HCT116 (cell line): ENCODE measurements around the gene PRKD2. TPM values are rescaled to one million over a fixed set of nuclear protein-coding genes. Genes with fewer than 3 reads are reported as not detected.

Source experiments
- ATAC-seq: fragments of 200-7000 bp; cut with Tn5 transposase; 2 replicates; pipeline ENCODE4 v1.9.1; 2020; ENCODE audit warnings: mild to moderate bottlenecking, moderate library complexity
- BruUV-seq: library from RNA; stranded (reverse); fragments of 400-500 nt; replicated peaks from 2 replicates; lab custom pipeline; 2021; lab: Mats Ljungman, UMichigan
- CTCF ChIA-PET: fragments of 300-600 bp; sonication (Branson Sonifier 250); formaldehyde crosslinking; loops from one replicate; lab custom pipeline; 2021; ENCODE audit warnings: antibody characterized with exemption; lab: Charles Lee
- POLR2A ChIA-PET: fragments of 300-600, 350-600 bp; sonication (Branson Sonifier 250); formaldehyde crosslinking; loops from one replicate; lab custom pipeline; 2021; ENCODE audit warnings: antibody characterized with exemption; lab: Charles Lee
- RAD21 ChIA-PET, 2 experiments: fragments of 300-600 bp; sonication (Branson Sonifier 250); formaldehyde crosslinking; loops; one replicate each; lab custom pipeline; 2023; ENCODE audit warnings: low total read pairs in 2 of 2; ENCODE audit not compliant: uncharacterized antibody in 2 of 2, unreplicated experiment in 2 of 2, low non-redundant PET in 1 of 2; lab: Charles Lee
- DNase-seq: peaks from one replicate; pipeline ENCODE4 v3.0.0-alpha.2; 2010; ENCODE audit warnings: low read depth, low spot score
- H2AFZ ChIP-seq: fragments of 200-600 bp; shearing (Covaris generic), sonication (generic); 2 replicates; pipeline ENCODE4 v1.6.1; 2017; ENCODE audit warnings: low read depth, mixed run types, mixed read lengths, antibody characterized with exemption, low read length; ENCODE audit not compliant: poor library complexity, severe bottlenecking
- H3K27ac ChIP-seq: 2 replicates; pipeline ENCODE4 v1.5.1; 2012; ENCODE audit warnings: low read depth, low read length
- H3K27me3 ChIP-seq: fragments of 200-600 bp; sonication (generic); 2 replicates; pipeline ENCODE4 v1.6.1; 2016; ENCODE audit warnings: mixed run types, low read length, mixed read lengths; ENCODE audit not compliant: insufficient read depth
- H3K36me3 ChIP-seq, 2 experiments: fragments of 200-500 bp in 1 of 2; fragments of 200-600 bp in 1 of 2; sonication (Bioruptor generic) in 1 of 2; sonication (generic) in 1 of 2; 2 replicates each; pipeline versions ENCODE4 v1.5.1 to v1.6.1; 2014 to 2016; ENCODE audit warnings: low read length in 2 of 2, inconsistent platforms in 1 of 2, mixed read lengths in 1 of 2, mixed run types in 1 of 2; ENCODE audit not compliant: insufficient read depth in 2 of 2, control insufficient read depth in 1 of 2
- H3K4me1 ChIP-seq, 2 experiments: fragments of 200-600 bp in 1 of 2; sonication (generic) in 1 of 2; 2 replicates each; pipeline versions ENCODE4 v1.5.1 to v1.6.1; 2012 to 2017; ENCODE audit warnings: low read length in 2 of 2, inconsistent platforms in 1 of 2, mild to moderate bottlenecking in 1 of 2, mixed read lengths in 1 of 2, mixed run types in 1 of 2, moderate library complexity in 1 of 2; ENCODE audit not compliant: insufficient read depth in 2 of 2, control insufficient read depth in 1 of 2
- H3K4me2 ChIP-seq: fragments of 200-600 bp; sonication (generic); 2 replicates; pipeline ENCODE4 v1.6.1; 2017; ENCODE audit warnings: mixed run types, low read length, mixed read lengths
- H3K4me3 ChIP-seq, 2 experiments: fragments of 200-600 bp in 1 of 2; sonication (generic) in 1 of 2; replicated peaks in 1 of 2; 2 replicates each; pipeline ENCODE4 v1.5.1; 2011 to 2016; ENCODE audit warnings: low read length in 2 of 2, control low read depth in 1 of 2, low read depth in 1 of 2, mild to moderate bottlenecking in 1 of 2, mixed read lengths in 1 of 2, mixed run types in 1 of 2
- H3K79me2 ChIP-seq: fragments of 200-600 bp; sonication (generic); 2 replicates; pipeline ENCODE4 v1.6.1; 2017; ENCODE audit warnings: mild to moderate bottlenecking, mixed run types, low read length, moderate library complexity, mixed read lengths; ENCODE audit not compliant: insufficient read depth
- H3K9ac ChIP-seq: fragments of 200-600 bp; sonication (generic); 2 replicates; pipeline ENCODE4 v1.6.1; 2016; ENCODE audit warnings: low read length, mixed read lengths
- H3K9me2 ChIP-seq: fragments of 200-600 bp; sonication (generic), shearing (Covaris generic); 2 replicates; pipeline ENCODE4 v1.6.1; 2017; ENCODE audit warnings: mixed run types, mild to moderate bottlenecking, moderate library complexity; ENCODE audit not compliant: insufficient read depth
- H3K9me3 ChIP-seq, 2 experiments: fragments of 200-500 bp in 1 of 2; fragments of 200-600 bp in 1 of 2; sonication (Bioruptor generic) in 1 of 2; sonication (generic) in 1 of 2; 2 replicates each; pipeline ENCODE4 v1.6.1; 2014 to 2017; ENCODE audit warnings: low read length in 2 of 2, mixed read lengths in 2 of 2, inconsistent platforms in 1 of 2, low read depth in 1 of 2, mild to moderate bottlenecking in 1 of 2, mixed run types in 1 of 2, moderate library complexity in 1 of 2; ENCODE audit not compliant: control insufficient read depth in 1 of 2, insufficient read depth in 1 of 2
- H4K20me1 ChIP-seq: fragments of 200-600 bp; sonication (generic), shearing (Covaris generic); 2 replicates; pipeline ENCODE4 v1.6.1; 2017; ENCODE audit warnings: mixed run types, mild to moderate bottlenecking, moderate library complexity; ENCODE audit not compliant: insufficient read depth
- ATF3 ChIP-seq: IDR thresholded peaks from 2 replicates; pipeline ENCODE4 v1.6.1; 2012
- CEBPB ChIP-seq: IDR thresholded peaks from 2 replicates; pipeline ENCODE4 v1.6.1; 2012; ENCODE audit warnings: low read depth
- CTCF ChIP-seq, 3 experiments: fragments of 200-600 bp in 1 of 3; sonication (generic) in 1 of 3; IDR thresholded peaks in 2 of 3; conservative IDR thresholded peaks in 1 of 3; 2 replicates each; pipeline ENCODE4 v1.5.1; 2012 to 2017; ENCODE audit warnings: low read depth in 2 of 3, low read length in 2 of 3, antibody characterized with exemption in 1 of 3, borderline replicate concordance in 1 of 3, control low read depth in 1 of 3, mild to moderate bottlenecking in 1 of 3, mixed read lengths in 1 of 3, mixed run types in 1 of 3, moderate library complexity in 1 of 3; ENCODE audit not compliant: insufficient read depth in 1 of 3
- EGR1 ChIP-seq: IDR thresholded peaks from 2 replicates; pipeline ENCODE4 v1.6.1; 2012; ENCODE audit warnings: low read depth
- ELF1 ChIP-seq: IDR thresholded peaks from 2 replicates; pipeline ENCODE4 v1.6.1; 2012; ENCODE audit warnings: low read depth, borderline replicate concordance
- EZH2 ChIP-seq: fragments of 200-600 bp; sonication (generic); IDR thresholded peaks from 2 replicates; pipeline ENCODE4 v1.6.1; 2017; ENCODE audit warnings: antibody characterized with exemption, mixed run types
- FOSL1 ChIP-seq: IDR thresholded peaks from 2 replicates; pipeline ENCODE4 v1.6.1; 2012; ENCODE audit warnings: low read depth
- JUND ChIP-seq: IDR thresholded peaks from 2 replicates; pipeline ENCODE4 v1.6.1; 2012
- MAX ChIP-seq: IDR thresholded peaks from 2 replicates; pipeline ENCODE4 v1.6.1; 2012
- POLR2A ChIP-seq: IDR thresholded peaks from 2 replicates; pipeline ENCODE4 v1.7.0; 2011; ENCODE audit warnings: borderline replicate concordance; ENCODE audit not compliant: insufficient read depth, insufficient read length; ENCODE audit errors: extremely low read depth
- RAD21 ChIP-seq: IDR thresholded peaks from 2 replicates; pipeline ENCODE4 v1.6.1; 2012; ENCODE audit warnings: low read depth, mild to moderate bottlenecking
- REST ChIP-seq: IDR thresholded peaks from 2 replicates; pipeline ENCODE4 v1.6.1; 2012; ENCODE audit warnings: low read depth
- SIN3A ChIP-seq: IDR thresholded peaks from 2 replicates; pipeline ENCODE4 v1.6.1; 2012; ENCODE audit warnings: low read depth
- SP1 ChIP-seq: IDR thresholded peaks from 2 replicates; pipeline ENCODE4 v1.6.1; 2012; ENCODE audit warnings: low read depth
- SRF ChIP-seq: IDR thresholded peaks from 2 replicates; pipeline ENCODE4 v1.6.1; 2012; ENCODE audit warnings: low read depth
- ZBTB33 ChIP-seq: IDR thresholded peaks from 2 replicates; pipeline ENCODE4 v1.6.1; 2011; ENCODE audit warnings: mild to moderate bottlenecking, low read length, moderate library complexity; ENCODE audit not compliant: insufficient replicate concordance; ENCODE audit errors: extremely low read depth
- ZFX ChIP-seq: fragments of 450-650 bp; IDR thresholded peaks from 2 replicates; pipeline ENCODE4 v1.6.1; 2017
- intact Hi-C: fragments of 100-400 bp; cut with micrococcal nuclease; formaldehyde crosslinking; loops from 2 replicates; pipeline ENCODE4 v1.10.0; 2022
- total RNA-seq: library from RNA; stranded (reverse); gene quantifications from one replicate; pipeline ENCODE4 v1.2.1, GENCODE V29; 2021; ENCODE audit not compliant: unreplicated experiment

PRKD2 gene
- total RNA-seq, 1 experiment from 2014 or later, result 73.5 TPM

GRCh38 chr19:46736531-46737297 lies 19.8 kb upstream of the PRKD2 start:
- H3K4me2 ChIP-seq, result no peak overlapping the region
- ATAC-seq, result no peak; the same call in 1 of the 2 replicates
- TF ChIP-seq RAD21, result no peak
- TF ChIP-seq ATF3, result no peak
- TF ChIP-seq ZFX, result no peak
- no peak for TF ChIP-seq POLR2A
- no peak for TF ChIP-seq SP1
- TF ChIP-seq CTCF (IDR thresholded peaks at IDR 0.05 in 2 of 3, conservative IDR thresholded peaks at IDR 0.05 in 1 of 3; ENCODE audit: borderline replicate concordance in 1 of 3, insufficient read depth in 1 of 3, low read depth in 2 of 3, low read length in 2 of 3), result no peak
- TF ChIP-seq FOSL1, result no peak
- no peak for TF ChIP-seq ELF1
- no peak for TF ChIP-seq ZBTB33
- TF ChIP-seq MAX, result no peak
- TF ChIP-seq EGR1, result no peak
- no peak for TF ChIP-seq EZH2
- TF ChIP-seq JUND, result no peak
- no peak for TF ChIP-seq SIN3A
- TF ChIP-seq CEBPB, result no peak
- TF ChIP-seq SRF, result no peak
- TF ChIP-seq REST, result no peak

More at GRCh38 chr19:46736531-46737297, 19.8 kb upstream of the PRKD2 start:
- no peaks in the 10 kb centered on the region for H3K9me2 ChIP-seq
- H4K20me1 ChIP-seq, result peaks cover 18% of the 10 kb centered on the region; the same call in 1 of the 2 replicates
- H3K9ac ChIP-seq, result no peak overlapping the region
- no peak overlapping the region for H3K27ac ChIP-seq
- no peak for DNase-seq
- POLR2A ChIA-PET, result no interaction called here
- H3K79me2 ChIP-seq, result peaks cover 93% of the 10 kb centered on the region
- H3K36me3 ChIP-seq, result peaks cover 39 to 44% of the 10 kb centered on the region in 2 experiments
- H3K4me1 ChIP-seq, result peaks cover 0 to 6% of the 10 kb centered on the region in 2 experiments; a peak in 2 of 4 replicates
- no peaks in the 10 kb centered on the region for H3K27me3 ChIP-seq
- intact Hi-C loops, result no loop called here
- CTCF ChIA-PET, result interaction anchor here (1.1 kb wide), 1 partner anchor 104 kb away, joined by 3 read pairs; no protein-coding TSS in a partner anchor
- no peak overlapping the region for H2AFZ ChIP-seq
- no peaks in the 10 kb centered on the region for H3K9me3 ChIP-seq
- RAD21 ChIA-PET, result no interaction called here
- no TSS peak for BruUV-seq
- H3K4me3 ChIP-seq, result no peak overlapping the region
